GM21576 (cell line): ENCODE measurements around the gene EFCAB11.

ENCODE experiments used
- ATAC-seq: cut with Tn5 transposase; IDR thresholded peaks from one replicate; pipeline ENCODE4 v1.9.1; 2021; ENCODE audit warnings: mild to moderate bottlenecking, moderate library complexity; ENCODE audit not compliant: unreplicated experiment

The EFCAB11 gene

DNA sequence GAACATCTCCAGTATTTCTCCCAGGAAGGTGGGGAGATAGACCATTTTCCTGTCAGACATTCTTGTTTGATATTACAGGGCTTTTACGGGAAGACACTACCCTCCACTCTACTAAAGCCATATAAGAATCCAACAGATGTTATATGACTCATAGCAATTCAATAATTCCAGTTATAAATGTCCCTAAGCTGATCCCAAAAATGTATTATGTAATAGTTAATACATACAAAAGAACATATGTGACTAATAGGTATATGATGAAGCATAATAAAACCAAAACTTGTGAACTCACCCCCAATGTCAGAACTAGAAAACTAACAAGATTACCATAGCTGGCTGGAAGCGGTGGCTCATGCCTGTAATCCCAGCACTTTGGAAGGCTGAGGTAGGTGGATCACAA, 84.2 kb downstream of the EFCAB11 start:
- ATAC-seq, result no peak

DNA sequence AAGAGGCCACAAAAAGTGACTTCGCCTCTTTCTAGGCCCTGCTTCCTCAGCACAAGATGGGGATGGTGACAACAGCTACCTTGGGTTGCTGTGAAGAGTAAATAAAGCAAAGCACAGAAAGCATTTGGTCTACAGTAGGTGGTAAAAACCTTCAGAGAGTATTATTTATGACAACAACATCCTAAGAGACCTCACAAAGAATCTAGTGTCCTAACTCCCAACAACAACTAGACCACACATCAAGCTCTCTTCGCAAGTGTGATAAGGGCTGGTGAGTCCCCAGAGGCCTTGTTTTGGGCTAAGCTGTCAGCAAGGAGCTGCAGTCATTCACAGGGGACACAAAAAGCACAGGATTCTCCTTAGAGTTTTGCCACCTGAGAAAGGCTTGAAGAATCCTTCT, 84.9 kb downstream of the EFCAB11 start:
- no peak for ATAC-seq

DNA sequence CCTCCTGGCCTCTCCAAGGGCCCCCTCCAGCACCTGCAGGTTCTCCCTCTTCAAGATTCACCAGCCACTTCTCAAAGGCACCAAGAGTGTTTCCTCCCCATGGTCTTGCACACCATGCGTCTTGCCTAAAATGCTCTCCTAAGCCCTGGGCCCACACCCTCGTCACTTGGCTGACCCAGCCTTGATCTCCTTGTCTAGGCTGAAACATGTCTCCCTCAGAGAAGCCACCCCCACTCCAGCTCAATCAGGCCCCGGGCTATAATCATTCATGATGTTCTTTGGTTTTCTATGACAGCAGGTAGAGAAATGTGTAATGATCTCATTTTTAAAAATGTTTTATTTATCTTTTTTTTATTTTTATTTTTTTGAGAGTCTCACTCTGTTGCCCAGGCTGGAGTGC, 88.1 kb downstream of the EFCAB11 start:
- ATAC-seq, result no peak

DNA sequence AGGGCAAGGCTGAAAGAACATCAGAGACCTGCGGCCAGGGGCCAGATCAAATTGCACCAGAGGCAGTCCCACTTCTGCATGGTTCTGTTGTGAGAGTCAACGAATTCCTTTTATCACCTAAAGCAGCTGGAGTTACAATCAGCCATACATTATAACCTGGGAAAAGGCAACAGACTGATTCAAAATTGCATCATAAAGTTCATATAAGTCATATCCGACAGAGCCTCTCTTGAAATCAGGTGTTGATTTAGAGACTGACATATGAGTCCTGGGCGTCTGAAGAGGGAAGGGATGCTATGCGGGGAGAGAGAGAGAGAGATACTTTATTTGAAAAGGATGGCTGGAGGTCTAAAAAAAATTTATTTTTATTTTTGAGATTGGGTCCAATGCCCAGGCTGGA, 89.4 kb downstream of the EFCAB11 start:
- ATAC-seq, result no peak

DNA sequence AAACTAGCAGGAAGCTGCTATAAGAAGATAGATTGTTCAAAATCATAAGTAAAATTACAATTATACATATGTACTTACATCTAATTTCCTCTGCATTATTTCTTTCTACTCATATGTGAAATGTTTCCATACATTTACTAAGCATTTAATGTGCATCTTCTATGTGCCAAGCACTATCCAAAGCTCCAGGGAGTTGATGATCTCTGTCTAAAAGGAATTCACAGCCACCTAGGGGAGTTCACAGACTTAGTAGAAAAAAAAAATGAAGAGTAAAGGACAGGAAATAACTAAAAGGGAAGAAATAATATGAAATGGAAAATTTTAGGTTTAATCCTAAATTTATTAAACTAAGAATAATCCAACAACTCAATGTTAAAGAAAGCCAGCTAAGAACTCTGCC, 91.7 kb downstream of the EFCAB11 start:
- ATAC-seq, result no peak

DNA sequence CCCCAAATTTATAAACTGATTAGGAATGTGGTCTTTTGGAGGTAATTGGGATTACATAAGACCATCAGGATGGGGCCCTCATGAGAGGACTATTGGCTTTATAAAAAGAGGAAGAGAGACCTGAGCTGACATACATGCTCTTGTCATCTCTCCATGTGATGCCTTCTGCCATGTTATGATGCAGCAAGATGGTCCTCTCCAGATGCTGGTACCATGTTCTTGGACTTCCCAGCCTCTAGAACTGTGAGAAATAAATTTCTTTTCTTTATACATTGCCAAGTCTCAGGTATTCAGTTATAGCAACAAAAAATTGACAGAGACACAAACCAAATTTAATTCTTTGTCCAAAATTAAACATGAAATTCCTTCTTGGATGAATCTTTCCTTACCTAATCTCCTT, 92.9 kb downstream of the EFCAB11 start:
- no peak for ATAC-seq

DNA sequence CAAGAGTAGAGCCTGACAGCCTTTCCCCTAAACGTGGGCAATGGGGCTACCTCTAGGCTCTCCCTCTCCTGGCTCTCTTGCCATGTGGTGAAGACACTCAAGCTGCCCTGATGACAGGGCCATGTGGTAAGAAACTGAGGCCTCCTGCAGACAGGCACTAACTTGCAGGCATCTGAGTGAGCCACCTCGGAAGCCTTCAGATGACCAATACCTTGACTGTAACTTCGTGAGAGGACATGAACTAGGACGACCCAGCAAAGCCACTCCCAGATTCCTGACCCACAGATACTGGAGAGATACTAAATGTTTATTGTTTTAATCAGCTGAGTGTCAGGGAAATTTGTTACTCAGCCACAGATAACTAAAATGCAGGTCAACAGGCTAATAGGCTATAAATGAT, 96.4 kb downstream of the EFCAB11 start:
- no peak for ATAC-seq

DNA sequence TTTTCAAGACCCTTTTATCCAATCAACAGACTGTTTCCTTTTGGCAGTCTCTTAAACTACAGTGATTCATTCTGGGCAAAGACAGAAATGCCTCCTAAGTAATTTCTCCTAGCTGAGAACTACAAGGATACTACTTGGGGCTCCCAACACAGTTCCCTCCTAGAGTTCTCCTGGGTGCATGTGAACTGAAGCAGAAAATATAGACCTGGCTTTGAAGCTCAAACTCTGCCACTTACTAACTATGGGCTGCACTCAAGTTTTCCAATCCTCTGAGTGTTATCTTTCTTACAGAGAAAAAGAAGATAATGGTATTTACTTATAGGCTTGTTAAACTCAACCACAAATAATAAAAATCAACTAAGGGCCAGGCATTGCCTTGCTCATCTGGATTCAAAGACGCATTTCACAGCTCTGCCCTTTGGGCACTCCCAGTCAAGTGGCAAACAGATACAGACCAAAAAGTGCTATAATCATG, 97.6 kb downstream of the EFCAB11 start:
- no peak for ATAC-seq

DNA sequence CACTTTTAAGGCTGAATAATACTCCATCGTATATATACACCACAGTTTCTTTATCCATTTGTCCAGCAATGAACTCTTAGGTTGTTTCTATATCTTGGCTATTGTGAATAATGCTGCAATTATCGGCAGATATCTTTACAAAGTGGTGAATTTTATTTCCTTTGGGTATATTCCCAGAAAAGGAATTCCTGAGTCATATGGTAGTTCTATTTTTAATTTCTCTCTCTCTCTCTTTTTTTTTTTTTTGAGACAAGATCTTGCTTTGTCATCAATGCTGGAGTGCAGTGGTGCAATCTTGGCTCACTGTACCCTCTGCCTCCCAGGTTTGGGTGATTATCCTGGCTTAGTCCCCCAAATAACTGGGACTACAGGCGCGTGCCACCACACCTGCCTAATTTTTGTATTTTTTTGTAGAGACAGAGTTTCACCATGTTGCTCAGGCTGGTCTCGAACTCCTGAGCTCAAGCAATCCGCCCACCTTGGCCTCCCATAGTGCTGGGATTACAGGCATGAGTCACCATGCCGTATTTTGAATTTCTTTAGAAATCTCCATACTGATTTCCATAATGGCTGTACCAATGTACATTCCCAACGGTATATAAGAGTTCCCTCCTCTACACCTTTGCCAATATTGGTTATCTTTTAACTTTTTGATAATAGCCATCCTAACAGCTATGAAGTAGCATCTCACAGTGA, 98.4 kb downstream of the EFCAB11 start:
- ATAC-seq, result no peak

DNA sequence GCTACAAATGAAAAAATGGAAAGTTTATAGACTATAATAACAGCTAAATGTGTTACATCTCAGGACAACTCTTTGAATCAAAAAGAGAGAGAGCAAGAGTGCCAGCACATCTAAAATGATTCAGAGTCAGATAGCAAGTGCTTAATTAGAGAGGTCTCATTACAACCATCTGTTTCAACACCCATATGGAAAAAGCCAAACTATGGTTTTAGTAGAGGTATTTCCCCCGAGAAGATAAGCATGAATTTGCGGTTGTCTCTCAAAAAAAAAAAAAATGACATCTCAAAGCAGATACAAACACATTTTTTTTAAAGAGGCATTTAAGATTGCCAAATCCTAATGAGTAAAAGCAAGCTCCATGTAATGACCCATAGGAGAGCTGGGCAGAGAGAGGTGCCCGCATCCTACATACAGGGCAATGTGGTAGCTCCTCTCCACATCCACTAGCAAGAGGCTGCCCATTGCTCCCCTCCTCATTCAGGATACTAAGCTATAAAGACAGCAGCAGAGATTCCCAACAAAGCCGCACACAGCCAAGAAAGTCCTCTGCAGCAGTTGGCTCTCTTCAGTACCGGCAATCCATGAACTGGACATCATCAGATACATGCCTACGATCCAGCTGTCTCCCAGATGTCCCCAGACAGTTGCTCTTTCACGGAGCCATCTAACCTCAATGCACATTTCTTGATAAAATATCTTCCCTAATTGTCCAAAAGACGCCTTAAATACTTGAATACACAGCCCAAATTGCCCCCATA, 100.4 kb downstream of the EFCAB11 start:
- ATAC-seq, result no peak

DNA sequence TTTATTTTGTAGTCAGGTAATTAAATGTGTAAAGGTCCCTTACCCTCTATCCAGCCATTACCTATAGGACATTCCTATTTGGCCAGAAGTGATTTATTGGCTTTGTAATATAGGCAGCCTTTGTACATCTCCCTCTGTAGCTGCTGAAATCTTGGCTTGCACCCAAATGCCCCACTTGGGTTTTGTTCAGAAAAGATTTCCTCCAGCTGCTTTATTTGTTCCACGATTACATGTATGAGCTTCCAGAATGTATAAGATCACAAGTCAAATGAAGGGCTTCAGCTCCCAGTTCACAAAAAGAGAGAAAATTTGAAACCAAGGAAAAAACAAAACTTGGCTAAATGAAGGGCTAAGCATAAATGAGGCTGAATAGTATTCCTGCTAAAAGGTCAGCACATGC, 103.4 kb downstream of the EFCAB11 start:
- no peak for ATAC-seq

DNA sequence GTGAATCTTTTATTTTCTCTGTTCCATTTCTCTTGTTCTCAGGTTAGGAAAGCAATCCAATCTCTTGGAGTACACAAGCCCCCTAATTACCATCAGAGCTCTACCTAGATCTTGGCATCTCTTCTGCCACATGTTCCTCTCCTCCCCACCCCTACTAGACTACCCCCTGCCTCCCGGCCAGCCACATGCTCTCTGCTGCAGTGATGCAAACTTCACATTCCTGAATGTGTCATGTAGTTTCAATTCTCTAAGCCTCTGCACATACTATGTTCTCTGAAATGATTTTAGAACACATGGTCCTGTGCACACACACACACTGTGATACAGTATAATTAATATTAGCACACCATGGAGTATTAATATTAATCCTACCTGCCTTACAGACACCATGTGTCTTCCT, 104.6 kb downstream of the EFCAB11 start:
- ATAC-seq, result no peak

DNA sequence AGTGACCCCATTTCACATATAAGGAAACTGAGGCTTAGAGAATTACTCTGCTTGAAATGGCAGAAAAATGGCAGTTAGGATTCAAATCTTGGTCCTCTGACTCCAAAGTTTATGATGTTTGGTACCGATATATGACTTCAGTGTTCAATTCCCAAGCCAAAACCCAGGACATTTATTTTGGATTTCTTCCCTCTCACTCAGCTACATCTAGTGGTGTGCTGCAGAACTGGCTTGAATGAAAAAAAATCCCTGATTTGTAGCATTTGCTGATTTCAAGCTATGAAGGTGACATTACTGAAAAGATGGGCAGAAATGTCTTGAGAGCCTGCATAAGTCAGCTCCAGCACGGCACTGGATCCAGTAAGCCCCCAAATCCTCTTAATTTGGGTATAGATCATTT, 106.4 kb downstream of the EFCAB11 start:
- ATAC-seq, result no peak

DNA sequence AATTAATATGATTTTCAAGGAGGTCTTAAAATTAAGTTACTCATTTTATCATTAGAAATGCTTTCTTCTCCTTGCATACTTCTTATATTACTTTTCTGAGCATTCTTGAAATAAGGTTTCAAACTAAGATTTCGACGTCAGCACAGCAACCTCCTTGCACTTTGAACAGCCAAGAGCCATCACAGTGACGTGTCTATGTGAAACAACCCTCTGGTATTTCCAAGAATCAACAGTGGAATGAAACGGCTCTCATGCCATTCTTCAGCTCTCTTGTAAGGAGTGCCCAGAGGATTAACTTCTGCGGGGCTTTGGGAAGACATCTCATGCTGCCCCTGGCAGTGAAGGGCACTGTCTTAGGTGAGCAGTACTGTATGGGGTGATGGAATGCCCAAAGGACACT, 109.2 kb downstream of the EFCAB11 start:
- ATAC-seq, result no peak

DNA sequence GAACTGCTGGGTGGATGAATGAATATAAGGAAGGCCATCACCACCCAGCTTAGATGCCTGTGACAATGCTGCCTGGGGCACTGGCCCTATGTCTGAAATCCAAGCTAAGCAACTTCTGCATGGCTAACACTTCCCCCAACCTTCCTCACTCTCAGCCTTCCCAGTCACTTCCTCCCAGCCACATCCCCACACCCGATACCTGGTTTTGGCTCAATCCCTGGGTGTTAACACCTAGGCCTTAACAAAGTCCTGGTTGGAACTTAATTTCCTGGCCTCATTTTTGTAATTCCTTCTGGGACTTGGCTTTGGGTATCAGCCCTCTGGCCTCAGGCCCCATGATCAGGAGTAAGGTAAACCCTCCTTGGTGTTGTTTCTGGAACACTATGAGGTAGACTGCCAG, 110.0 kb downstream of the EFCAB11 start:
- ATAC-seq, result no peak

DNA sequence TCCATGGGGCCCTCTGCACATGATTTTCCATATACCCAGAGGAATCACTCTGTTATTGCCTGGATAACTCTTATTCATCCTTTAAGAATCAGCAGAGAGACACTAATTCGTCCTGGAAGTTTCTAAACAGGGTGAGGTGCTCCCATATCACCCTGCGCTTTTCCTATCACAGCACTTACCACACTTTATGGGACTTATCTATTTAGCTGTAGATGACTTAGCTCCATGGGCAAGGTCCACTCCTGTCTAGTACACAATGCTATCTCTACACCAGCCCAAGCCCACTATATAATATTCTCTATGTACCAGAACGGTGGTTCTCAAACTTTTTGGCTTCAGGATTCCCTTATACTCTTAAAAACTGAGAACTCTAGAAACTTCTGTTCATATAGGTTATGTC, 111.7 kb downstream of the EFCAB11 start:
- ATAC-seq, result no peak

DNA sequence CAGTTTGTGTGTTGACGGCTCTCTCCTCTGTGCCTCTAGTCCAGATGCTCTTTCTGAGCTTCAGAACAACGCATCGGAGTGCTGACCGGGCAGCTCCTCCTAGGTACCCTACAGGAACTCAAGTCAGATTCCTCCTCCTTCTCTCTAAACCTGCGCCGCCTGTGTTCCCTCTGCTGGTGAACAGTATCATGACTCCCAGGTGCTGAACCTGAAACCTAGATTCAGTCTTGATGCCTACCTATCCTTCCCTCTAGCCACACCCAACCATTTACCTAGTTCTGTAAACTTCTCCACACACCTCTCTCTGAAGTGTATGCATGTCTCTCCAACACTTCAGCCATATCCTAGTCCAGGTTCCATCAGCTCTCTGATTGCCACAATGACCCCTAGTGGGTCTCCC, 112.7 kb downstream of the EFCAB11 start:
- no peak for ATAC-seq

DNA sequence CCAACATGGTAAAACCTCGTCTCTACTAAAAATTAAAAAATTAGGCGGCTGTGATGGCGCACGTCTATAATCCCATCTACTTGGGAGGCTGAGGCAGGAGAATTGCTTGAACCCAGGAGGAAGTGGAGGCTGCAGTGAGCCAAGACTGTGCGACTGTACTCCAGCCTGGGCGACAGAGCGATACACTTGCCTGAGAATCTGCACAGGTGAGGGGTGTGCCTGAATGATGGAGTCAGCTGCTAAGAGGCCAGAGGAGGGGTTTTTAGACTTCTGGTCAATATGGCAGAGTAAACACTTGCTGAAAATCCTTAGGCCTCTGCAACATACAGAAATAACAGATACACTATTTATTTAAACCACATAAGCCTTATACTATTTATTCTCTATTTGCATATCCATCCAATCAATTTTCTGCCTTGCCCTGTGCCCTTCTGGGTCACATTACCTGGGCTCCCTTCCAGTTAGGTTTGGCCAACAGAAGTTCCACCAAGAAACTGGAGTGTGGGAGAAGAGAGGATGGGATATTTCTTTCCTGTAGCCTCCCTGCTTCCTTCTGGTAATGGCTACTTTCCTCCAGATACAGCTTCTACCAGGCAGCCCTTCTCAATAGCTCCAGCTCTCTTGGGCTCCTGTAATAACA, 117.6 kb downstream of the EFCAB11 start:
- no peak for ATAC-seq

DNA sequence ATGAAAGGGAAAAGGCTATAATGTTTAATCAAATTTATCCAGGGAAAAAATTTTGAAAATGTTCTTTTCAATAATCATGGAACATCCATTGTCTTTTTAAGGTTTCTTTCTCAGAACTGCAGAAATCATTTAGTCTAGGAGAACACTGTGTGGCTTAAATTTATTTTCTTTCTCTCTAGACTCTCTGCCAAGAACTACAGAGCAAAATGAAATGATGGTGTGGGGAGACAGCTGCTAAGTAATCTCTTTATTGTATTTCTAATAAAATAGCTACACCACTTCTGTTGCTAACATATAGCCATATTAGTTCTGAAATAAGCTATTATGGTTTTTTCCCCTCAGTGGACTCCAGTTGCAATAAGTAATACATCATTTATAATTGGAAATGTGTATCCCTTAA, 120.9 kb downstream of the EFCAB11 start:
- ATAC-seq, result no peak

DNA sequence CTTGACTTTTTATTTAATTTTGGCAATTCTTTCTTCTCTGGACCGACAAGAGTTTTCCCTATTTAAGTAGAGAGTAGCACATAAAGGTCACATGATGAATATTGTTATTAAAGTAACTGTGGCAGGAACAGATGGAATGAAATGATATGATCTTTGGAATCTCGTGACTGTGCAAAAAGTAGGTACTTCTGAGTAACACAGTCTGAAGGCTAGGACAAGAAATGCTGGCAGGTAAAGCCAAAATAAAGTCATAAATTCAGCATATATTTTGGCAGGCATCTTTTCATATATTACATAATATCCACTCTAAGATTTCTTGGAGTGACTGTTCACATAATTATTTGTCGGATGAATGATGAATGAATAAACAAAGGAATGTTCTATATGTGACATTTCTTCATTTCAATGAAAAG, 121.4 kb downstream of the EFCAB11 start:
- no peak for ATAC-seq

DNA sequence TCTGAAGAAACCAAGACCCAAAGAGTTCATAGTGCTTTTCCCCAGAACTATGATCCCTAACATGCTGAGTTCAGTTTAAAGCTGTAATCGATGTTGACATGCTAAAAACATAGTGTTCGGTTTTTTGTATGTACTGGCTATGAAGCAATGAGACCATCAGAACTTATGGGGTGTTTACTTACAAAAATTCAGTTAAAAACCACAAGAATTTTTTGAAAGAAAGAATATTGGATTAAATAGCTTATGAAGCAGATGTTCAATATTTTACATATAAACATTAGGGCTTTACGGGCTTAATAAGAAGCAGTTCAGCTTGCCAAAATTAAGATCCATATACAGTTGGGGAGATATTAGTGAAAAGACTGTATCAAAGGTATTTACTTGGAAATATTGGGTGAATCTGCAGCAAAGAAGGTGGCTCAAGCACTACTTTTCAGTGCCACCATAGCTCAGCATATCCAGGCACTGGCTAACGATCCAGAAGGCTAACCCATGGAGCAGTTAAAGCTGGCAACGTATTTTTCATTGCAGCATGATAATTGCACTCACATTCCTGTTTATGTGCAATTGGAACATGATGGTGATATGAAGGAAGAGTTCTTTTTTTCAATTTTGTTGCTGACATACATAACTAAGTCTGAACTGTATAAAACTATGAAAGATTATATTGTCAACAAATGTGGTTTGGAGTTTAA, 125.9 kb downstream of the EFCAB11 start:
- no peak for ATAC-seq

DNA sequence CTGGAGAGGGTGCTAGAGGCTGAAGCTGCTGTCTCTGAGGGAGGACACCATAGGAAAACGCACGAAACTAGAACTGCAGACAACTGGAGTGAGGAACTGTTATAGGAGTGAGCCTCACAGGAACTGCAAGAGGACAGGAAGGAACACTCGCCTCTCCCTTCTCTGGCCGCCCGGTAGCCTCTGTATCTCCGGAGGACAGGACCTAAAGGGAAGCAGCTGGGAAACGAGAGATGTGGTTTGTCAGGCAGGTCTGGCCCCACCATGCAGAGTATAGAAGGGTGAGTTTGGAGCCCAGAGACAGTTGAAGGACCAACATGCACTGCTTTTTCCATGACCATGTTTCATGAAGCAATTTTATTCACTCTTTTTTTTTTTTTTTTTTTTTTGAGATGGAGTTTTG, 127.3 kb downstream of the EFCAB11 start:
- ATAC-seq, result no peak
